K562 (cell line): ENCODE data around the gene MRPS6. TPM values are rescaled to one million over a fixed set of nuclear protein-coding genes. Genes with fewer than 3 reads are reported as not detected.

Experiments used
- CHD2 ChIP-seq: IDR thresholded peaks from 2 replicates; pipeline ENCODE4 v1.6.1; 2011; ENCODE audit warnings: low read depth, low read length
- KLF16 ChIP-seq: IDR thresholded peaks from 2 replicates; pipeline ENCODE4 v1.6.1; 2016; ENCODE audit warnings: antibody characterized with exemption
- PHB ChIP-seq: fragments of 250-450 bp; sonication (Bioruptor Pico); IDR thresholded peaks from 2 replicates; pipeline ENCODE4 v1.5.0; 2021
- PHF8 ChIP-seq: fragments of 200-600 bp; sonication (generic); IDR thresholded peaks from 2 replicates; pipeline ENCODE4 v1.6.1; 2012; ENCODE audit warnings: mixed run types, mild to moderate bottlenecking, inconsistent platforms, low read length, moderate library complexity, borderline replicate concordance
- UBTF ChIP-seq, 2 experiments: IDR thresholded peaks; 2 replicates each; pipeline ENCODE4 v1.6.1; 2012; ENCODE audit warnings: improper control_type of control experiment in 2 of 2, low read depth in 2 of 2, low read length in 2 of 2, borderline replicate concordance in 1 of 2
- ZNF146 ChIP-seq: IDR thresholded peaks from one replicate; pipeline ENCODE4 v1.6.1; 2018; ENCODE audit warnings: missing compliant biosample characterization; ENCODE audit not compliant: unreplicated experiment
- polyA plus RNA-seq, 8 experiments: library from polyadenylated mRNA; depleted of rRNA in 4 of 8; stranded (reverse) in 5 of 8; unstranded in 3 of 8; fragments of >200 nt; fragmentation: Nextera tagmentation in 2 of 8; fragmentation: Illumina TruSeq in 1 of 8; extraction: Ambion mirVana in 2 of 8; extraction: Trizol in 1 of 8; gene quantifications; 2 replicates each; pipeline versions ENCODE4 v1.2.1 to v1.2.3, GENCODE V29; 2011 to 2014; ENCODE audit warnings: inconsistent platforms in 1 of 8, missing spikeins in 1 of 8
- total RNA-seq, 7 experiments: library from RNA; depleted of rRNA in 6 of 7; stranded (reverse); fragments of >200 nt in 6 of 7; fragmentation: Illumina TruSeq in 2 of 7; extraction: Trizol in 2 of 7; gene quantifications; 2 replicates each; pipeline versions ENCODE4 v1.2.1 to v1.2.3, GENCODE V29; 2011 to 2021; ENCODE audit warnings: low replicate concordance in 1 of 7
- TF ChIP-seq, protein P1 (sequence below): fragments of 250-450 bp; sonication (Bioruptor Pico); IDR thresholded peaks from 2 replicates; pipeline ENCODE4 v1.9.0; 2021; ENCODE audit warnings: mild to moderate bottlenecking, inconsistent platforms
- TF ChIP-seq, protein P2 (sequence below): IDR thresholded peaks from 3 replicates; pipeline ENCODE4 v1.6.1; 2011; ENCODE audit warnings: borderline replicate concordance, mild to moderate bottlenecking, moderate library complexity; ENCODE audit not compliant: insufficient read length; ENCODE audit errors: extremely low read depth
- TF ChIP-seq, protein P3 (sequence below): sonication (generic); formaldehyde crosslinking; IDR thresholded peaks from 2 replicates; pipeline ENCODE4 v1.8.1; 2023; ENCODE audit warnings: missing genetic modification reagents, mild to moderate bottlenecking, borderline replicate concordance

The MRPS6 gene
- total and polyA plus RNA-seq, 9 of the 15 experiments (the other 6 are each of a cell fraction or from before 2014, with no cell fraction given) = 26.1 to 72.0 (median 39.3) TPM

DNA sequence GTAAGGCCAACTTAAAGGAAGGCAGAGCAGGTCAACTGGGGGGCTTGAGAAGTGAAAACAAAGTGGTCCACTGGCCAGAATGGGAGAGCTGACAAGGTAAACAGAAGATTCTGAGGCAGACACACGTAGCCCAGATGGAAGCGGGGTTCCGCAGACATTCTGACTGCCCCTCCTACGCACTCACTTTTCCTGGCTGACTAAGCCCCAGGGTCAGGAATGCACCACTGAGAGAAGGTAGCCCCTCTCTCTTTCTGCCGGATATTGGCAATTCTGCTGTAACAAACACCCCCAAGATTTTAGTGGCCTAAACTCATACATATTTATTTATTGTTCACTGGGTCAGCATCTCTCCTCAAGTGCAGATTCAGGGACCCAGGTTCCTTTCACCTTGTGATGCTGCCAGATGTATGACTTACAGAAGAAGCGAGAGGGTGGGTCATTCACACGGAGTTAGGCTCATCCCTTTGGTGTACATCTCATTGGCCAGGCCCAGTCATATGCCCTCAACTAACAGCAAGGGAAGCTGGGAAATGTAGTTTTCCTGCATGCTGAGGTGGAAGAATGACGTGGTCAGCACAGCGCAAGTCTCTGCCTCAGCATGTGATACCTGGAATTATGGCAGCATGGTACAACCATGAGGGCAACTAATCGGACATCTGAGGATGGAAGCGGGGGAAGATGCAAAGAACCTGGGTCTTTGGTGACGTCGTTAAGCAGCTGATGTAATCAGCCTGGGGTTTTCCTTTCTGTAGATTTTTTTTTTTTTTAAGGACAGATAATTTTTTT, 43.4 kb upstream of the MRPS6 start (continued):
- TF ChIP-seq PHB (CRISPR knock-in tag) = no peak
- TF ChIP-seq, protein P1, sequence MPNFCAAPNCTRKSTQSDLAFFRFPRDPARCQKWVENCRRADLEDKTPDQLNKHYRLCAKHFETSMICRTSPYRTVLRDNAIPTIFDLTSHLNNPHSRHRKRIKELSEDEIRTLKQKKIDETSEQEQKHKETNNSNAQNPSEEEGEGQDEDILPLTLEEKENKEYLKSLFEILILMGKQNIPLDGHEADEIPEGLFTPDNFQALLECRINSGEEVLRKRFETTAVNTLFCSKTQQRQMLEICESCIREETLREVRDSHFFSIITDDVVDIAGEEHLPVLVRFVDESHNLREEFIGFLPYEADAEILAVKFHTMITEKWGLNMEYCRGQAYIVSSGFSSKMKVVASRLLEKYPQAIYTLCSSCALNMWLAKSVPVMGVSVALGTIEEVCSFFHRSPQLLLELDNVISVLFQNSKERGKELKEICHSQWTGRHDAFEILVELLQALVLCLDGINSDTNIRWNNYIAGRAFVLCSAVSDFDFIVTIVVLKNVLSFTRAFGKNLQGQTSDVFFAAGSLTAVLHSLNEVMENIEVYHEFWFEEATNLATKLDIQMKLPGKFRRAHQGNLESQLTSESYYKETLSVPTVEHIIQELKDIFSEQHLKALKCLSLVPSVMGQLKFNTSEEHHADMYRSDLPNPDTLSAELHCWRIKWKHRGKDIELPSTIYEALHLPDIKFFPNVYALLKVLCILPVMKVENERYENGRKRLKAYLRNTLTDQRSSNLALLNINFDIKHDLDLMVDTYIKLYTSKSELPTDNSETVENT (CRISPR knock-in tag) = no peak
- no peak for TF ChIP-seq ZNF146 (CRISPR knock-in tag)
- TF ChIP-seq CHD2 = no peak
- TF ChIP-seq, protein P2, sequence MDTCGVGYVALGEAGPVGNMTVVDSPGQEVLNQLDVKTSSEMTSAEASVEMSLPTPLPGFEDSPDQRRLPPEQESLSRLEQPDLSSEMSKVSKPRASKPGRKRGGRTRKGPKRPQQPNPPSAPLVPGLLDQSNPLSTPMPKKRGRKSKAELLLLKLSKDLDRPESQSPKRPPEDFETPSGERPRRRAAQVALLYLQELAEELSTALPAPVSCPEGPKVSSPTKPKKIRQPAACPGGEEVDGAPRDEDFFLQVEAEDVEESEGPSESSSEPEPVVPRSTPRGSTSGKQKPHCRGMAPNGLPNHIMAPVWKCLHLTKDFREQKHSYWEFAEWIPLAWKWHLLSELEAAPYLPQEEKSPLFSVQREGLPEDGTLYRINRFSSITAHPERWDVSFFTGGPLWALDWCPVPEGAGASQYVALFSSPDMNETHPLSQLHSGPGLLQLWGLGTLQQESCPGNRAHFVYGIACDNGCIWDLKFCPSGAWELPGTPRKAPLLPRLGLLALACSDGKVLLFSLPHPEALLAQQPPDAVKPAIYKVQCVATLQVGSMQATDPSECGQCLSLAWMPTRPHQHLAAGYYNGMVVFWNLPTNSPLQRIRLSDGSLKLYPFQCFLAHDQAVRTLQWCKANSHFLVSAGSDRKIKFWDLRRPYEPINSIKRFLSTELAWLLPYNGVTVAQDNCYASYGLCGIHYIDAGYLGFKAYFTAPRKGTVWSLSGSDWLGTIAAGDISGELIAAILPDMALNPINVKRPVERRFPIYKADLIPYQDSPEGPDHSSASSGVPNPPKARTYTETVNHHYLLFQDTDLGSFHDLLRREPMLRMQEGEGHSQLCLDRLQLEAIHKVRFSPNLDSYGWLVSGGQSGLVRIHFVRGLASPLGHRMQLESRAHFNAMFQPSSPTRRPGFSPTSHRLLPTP = no peak
- TF ChIP-seq UBTF (IDR thresholded peaks at IDR 0.05; ENCODE audit: borderline replicate concordance in 1 of 2, low read depth in 2 of 2, low read length in 2 of 2) = no peak
- TF ChIP-seq KLF16 = no peak
- TF ChIP-seq PHF8 = no peak
- TF ChIP-seq, protein P3, sequence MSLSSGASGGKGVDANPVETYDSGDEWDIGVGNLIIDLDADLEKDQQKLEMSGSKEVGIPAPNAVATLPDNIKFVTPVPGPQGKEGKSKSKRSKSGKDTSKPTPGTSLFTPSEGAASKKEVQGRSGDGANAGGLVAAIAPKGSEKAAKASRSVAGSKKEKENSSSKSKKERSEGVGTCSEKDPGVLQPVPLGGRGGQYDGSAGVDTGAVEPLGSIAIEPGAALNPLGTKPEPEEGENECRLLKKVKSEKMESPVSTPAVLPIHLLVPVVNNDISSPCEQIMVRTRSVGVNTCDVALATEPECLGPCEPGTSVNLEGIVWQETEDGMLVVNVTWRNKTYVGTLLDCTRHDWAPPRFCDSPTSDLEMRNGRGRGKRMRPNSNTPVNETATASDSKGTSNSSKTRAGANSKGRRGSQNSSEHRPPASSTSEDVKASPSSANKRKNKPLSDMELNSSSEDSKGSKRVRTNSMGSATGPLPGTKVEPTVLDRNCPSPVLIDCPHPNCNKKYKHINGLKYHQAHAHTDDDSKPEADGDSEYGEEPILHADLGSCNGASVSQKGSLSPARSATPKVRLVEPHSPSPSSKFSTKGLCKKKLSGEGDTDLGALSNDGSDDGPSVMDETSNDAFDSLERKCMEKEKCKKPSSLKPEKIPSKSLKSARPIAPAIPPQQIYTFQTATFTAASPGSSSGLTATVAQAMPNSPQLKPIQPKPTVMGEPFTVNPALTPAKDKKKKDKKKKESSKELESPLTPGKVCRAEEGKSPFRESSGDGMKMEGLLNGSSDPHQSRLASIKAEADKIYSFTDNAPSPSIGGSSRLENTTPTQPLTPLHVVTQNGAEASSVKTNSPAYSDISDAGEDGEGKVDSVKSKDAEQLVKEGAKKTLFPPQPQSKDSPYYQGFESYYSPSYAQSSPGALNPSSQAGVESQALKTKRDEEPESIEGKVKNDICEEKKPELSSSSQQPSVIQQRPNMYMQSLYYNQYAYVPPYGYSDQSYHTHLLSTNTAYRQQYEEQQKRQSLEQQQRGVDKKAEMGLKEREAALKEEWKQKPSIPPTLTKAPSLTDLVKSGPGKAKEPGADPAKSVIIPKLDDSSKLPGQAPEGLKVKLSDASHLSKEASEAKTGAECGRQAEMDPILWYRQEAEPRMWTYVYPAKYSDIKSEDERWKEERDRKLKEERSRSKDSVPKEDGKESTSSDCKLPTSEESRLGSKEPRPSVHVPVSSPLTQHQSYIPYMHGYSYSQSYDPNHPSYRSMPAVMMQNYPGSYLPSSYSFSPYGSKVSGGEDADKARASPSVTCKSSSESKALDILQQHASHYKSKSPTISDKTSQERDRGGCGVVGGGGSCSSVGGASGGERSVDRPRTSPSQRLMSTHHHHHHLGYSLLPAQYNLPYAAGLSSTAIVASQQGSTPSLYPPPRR (CRISPR knock-in tag) = no peak
